Kidney (tissue), 14 donors: Measurements from ENCODE around the gene KIF26B. TPM values are rescaled to one million over a fixed set of nuclear protein-coding genes. Genes with fewer than 3 reads are reported as not detected.

ENCODE experiments used
- DNase-seq, 5 donors: peaks; one replicate each; pipeline ENCODE4 v3.0.0-alpha.2; 2013 to 2020
- FAIRE-seq: peaks from 2 replicates; lab custom pipeline; 2012; peaks lifted over from hg19 to GRCh38; lab: Jason Lieb, UNC
- H3K27ac ChIP-seq, 2 donors: one replicate each; pipeline ENCODE4 v1.7.0; 2013; ENCODE audit warnings: low read depth in 2 of 2, low read length in 2 of 2, inconsistent platforms in 1 of 2
- H3K27me3 ChIP-seq: one replicate; pipeline ENCODE4 v1.7.1; 2013; ENCODE audit warnings: low read length, inconsistent platforms; ENCODE audit not compliant: control insufficient read depth, insufficient read depth
- H3K36me3 ChIP-seq, 3 donors: one replicate each; pipeline versions ENCODE4 v1.7.0 to v1.7.1; 2013; ENCODE audit warnings: low read length in 3 of 3, control low read depth in 1 of 3, inconsistent platforms in 1 of 3; ENCODE audit not compliant: insufficient read depth in 3 of 3, control insufficient read depth in 2 of 3
- H3K4me1 ChIP-seq, 3 donors: one replicate each; pipeline versions ENCODE4 v1.7.0 to v1.7.1; 2013; ENCODE audit warnings: low read length in 3 of 3, inconsistent platforms in 1 of 3, low read depth in 1 of 3; ENCODE audit not compliant: control insufficient read depth in 2 of 3, insufficient read depth in 2 of 3
- H3K4me3 ChIP-seq, 3 donors: one replicate each; pipeline versions ENCODE4 v1.7.0 to v1.8.1; 2013; ENCODE audit warnings: low read length in 3 of 3, control low read depth in 1 of 3, inconsistent platforms in 1 of 3
- H3K9ac ChIP-seq, 3 donors: one replicate each; pipeline versions ENCODE4 v1.7.0 to v1.7.1; 2013; ENCODE audit warnings: low read length in 3 of 3, control low read depth in 1 of 3, inconsistent platforms in 1 of 3
- H3K9me3 ChIP-seq, 3 donors: one replicate each; pipeline versions ENCODE4 v1.7.0 to v1.7.1; 2013; ENCODE audit warnings: low read length in 3 of 3, control low read depth in 1 of 3, inconsistent platforms in 1 of 3; ENCODE audit not compliant: control insufficient read depth in 2 of 3, insufficient read depth in 1 of 3
- intact Hi-C: fragments of 100-400 bp; cut with DNase I; formaldehyde crosslinking; loops from one replicate; pipeline ENCODE4 v1.11.1; 2022
- polyA plus RNA-seq: library from polyadenylated mRNA; stranded (reverse); fragments of 350-450 nt; fragmentation: Illumina TruSeq; extraction: RNeasy Lipid Tissue Mini Kit (QIAGEN cat#74804); gene quantifications from one replicate; pipeline ENCODE4 v1.2.3, GENCODE V29; 2014; ENCODE audit warnings: low read depth, low replicate concordance; ENCODE audit not compliant: insufficient read depth
- total RNA-seq: library from RNA; stranded (reverse); fragmentation: NEBNext Ultra II Directional; extraction: Animal tissue kit (Norgen Biotek cat#: 25700); gene quantifications from one replicate; pipeline ENCODE4 v1.2.1, GENCODE V29; 2021
- TF ChIP-seq, protein P1 (sequence below): IDR thresholded peaks from 3 replicates; pipeline ENCODE4 v1.5.1; 2012; ENCODE audit warnings: mild to moderate bottlenecking, moderate library complexity, borderline replicate concordance; ENCODE audit not compliant: insufficient read depth; ENCODE audit errors: extremely low read depth
- donor health status: control.
- donor health status: control.
- donor health status: control.
- donor health status: control.
- donor health status: control.
- donor health status: DM: yes; HTN: yes; CAD: no.
- donor health status: Normal renal cell carcinoma (clear cell type).

KIF26B gene
- total and polyA plus RNA-seq, 2 donors from 2014 or later = 0.52 to 10.7 TPM

DNA sequence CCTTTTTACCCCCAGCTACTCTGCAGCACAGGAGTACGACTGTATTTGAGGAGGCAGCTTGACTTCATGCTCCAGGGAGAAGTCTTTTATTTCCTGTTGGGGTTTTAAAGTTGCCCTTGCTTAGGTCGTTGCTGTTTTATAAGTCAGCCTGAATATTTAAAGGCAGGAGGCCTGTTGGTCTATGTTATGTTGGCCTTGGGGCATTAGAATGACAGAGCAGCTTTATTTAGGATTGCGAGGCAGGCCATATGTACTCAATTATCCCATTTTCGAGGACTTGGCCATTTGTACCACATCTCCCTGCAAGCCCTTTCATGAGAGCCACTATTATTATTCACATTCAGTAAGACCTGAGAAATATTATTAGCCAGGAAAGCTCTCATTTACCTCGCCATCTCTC, 47.0 kb downstream of the KIF26B start:
- Histone ChIP-seq H3K9ac (no peak overlapping the region), H3K9me3 (peaks cover 0 to 6% (median 4%) of the 10 kb centered on the region in 3 donors), H3K27me3 (no peaks in the 10 kb centered on the region), H3K4me3 (no peak overlapping the region), H3K4me1 (peaks cover 0 to 2% (median 0%) of the 10 kb centered on the region in 3 donors), H3K36me3 (no peaks in the 10 kb centered on the region), H3K27ac (no peak overlapping the region)
- DNase-seq (no peak), FAIRE-seq (no peak)
- TF ChIP-seq, protein P1, sequence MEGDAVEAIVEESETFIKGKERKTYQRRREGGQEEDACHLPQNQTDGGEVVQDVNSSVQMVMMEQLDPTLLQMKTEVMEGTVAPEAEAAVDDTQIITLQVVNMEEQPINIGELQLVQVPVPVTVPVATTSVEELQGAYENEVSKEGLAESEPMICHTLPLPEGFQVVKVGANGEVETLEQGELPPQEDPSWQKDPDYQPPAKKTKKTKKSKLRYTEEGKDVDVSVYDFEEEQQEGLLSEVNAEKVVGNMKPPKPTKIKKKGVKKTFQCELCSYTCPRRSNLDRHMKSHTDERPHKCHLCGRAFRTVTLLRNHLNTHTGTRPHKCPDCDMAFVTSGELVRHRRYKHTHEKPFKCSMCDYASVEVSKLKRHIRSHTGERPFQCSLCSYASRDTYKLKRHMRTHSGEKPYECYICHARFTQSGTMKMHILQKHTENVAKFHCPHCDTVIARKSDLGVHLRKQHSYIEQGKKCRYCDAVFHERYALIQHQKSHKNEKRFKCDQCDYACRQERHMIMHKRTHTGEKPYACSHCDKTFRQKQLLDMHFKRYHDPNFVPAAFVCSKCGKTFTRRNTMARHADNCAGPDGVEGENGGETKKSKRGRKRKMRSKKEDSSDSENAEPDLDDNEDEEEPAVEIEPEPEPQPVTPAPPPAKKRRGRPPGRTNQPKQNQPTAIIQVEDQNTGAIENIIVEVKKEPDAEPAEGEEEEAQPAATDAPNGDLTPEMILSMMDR = no peak
- intact Hi-C loops = no loop called here

DNA sequence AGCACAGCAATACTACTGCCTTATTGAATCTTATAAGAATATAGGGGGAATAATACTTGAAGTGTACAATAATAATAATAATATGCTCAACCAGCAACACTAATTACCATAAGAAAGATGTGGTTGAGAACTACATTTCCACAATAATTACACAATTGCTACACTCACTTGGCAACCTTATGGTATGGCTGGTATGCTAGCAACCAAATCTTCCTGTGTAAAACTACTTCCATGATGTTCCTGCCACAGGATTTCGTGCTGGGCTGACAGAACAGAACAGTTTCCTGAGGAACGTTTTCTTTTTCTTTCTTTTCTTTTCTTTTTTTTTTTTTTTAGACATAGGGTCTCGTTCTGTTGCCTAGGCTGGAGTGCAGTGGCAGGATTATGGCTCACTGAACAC, 50.6 kb downstream of the KIF26B start:
- peaks cover 0 to 16% (median 11%) of the 10 kb centered on the region in 3 donors for H3K9me3 ChIP-seq
- no peak overlapping the region for H3K4me3 ChIP-seq
- TF ChIP-seq, protein P1 = no peak
- no peak for DNase-seq
- H3K27me3 ChIP-seq = no peaks in the 10 kb centered on the region
- H3K4me1 ChIP-seq = no peaks in the 10 kb centered on the region
- intact Hi-C loops = no loop called here
- no peak overlapping the region for H3K27ac ChIP-seq
- H3K9ac ChIP-seq = no peak overlapping the region
- FAIRE-seq = no peak
- no peaks in the 10 kb centered on the region for H3K36me3 ChIP-seq

DNA sequence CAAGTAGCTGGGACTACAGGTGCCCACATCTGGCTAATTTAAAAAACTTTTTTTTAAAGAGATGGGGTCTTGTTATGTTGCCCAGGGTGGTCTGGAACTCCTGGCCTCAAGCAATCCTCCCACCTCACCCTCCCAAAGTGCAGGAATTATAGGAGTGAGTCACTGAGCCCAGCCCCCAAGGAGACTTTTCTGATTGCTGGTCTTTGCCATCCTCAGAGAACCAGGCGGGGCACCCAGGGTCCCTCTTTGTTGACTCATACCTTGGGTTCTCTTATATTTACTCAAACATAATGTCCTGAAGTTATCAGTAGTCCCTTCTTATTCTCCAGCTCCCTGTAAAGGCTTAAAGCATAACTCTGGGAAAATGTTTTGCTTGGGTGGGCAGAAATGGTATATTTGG, 51.1 kb downstream of the KIF26B start:
- DNase-seq (no peak), FAIRE-seq (no peak)
- Histone ChIP-seq H3K4me3 (no peak overlapping the region), H3K9ac (no peak overlapping the region), H3K27me3 (no peaks in the 10 kb centered on the region), H3K36me3 (no peaks in the 10 kb centered on the region), H3K9me3 (peaks cover 0 to 16% (median 11%) of the 10 kb centered on the region in 3 donors), H3K4me1 (no peaks in the 10 kb centered on the region), H3K27ac (no peak overlapping the region)
- TF ChIP-seq, protein P1 = no peak
- intact Hi-C loops = no loop called here

DNA sequence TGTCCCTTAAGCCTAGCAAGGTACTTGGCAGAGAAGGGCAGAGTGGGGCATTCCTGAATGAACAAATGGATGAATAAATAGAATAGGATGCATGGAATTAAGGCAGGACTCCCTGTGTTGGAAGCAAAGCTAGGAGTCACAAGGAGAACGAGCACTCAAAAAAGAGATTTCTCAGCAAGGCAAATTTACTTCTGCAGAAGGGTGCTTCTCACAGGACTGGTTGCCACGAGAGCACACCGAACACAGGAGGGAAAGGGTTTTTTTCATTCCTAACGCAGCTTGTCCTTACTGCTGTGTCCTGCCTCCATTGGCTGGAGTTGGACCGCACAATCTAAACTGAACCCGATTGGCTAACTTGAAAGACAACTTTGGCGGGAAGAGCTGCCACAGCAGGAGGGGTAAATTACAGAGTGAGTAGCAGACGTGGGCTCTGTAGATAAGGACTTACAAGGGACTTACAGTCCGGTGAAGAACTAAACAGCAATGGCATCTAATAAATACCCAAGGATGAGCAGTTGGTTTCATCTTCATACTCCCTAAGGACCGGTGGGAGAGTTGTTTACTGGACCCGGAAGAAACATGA, 52.4 kb downstream of the KIF26B start:
- TF ChIP-seq, protein P1 = no peak
- intact Hi-C loops = no loop called here
- DNase-seq = no peak
- no peak for FAIRE-seq
- no peak overlapping the region for H3K27ac ChIP-seq
- peaks cover 0 to 16% (median 11%) of the 10 kb centered on the region in 3 donors for H3K9me3 ChIP-seq
- no peaks in the 10 kb centered on the region for H3K4me1 ChIP-seq
- no peaks in the 10 kb centered on the region for H3K36me3 ChIP-seq
- H3K27me3 ChIP-seq = no peaks in the 10 kb centered on the region
- no peak overlapping the region for H3K9ac ChIP-seq
- no peak overlapping the region for H3K4me3 ChIP-seq
